ENCODE data around the gene CLCF1.

CLCF1 gene

DNA sequence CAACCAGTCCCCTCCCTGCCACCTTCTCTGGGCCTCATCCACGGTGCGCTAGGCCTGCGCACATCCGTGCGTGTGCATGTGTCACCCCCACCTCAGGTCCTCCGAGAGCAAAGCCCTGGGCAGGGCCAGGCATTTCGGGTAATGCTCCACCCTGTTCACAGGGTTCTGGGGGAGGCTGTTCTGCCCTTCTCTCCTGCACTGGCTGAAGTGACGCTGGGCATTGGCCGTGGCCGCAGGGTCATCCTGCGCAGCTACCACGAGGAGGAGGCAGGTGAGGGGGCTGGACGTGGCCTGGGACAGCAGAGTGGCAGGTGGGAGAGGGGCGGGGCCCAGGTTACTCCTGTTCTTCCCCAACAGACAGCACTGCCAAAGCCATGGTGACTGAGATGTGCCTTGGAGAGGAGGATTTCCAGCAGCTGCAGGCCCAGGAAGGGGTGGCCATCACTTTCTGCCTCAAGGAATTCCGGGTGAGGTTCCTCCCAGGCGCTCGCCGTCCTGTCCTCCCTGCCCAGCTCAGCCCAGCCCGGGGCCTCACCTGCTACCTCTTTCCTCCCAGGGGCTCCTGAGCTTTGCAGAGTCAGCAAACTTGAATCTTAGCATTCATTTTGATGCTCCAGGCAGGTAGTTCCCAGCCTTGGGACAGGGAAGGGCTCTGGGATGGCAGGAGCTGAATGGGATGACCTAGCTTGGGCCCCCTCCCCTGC lies 22.3 kb upstream of the CLCF1 start:
- DNase-seq: no peak

- no peak for DNase-seq
Observed at GRCh38 chr11:67393990-67394389, 20.6 kb upstream of the CLCF1 start.

- DNase-seq: no peak
Observed at GRCh38 chr11:67393437-67393836, 20.0 kb upstream of the CLCF1 start.

DNA sequence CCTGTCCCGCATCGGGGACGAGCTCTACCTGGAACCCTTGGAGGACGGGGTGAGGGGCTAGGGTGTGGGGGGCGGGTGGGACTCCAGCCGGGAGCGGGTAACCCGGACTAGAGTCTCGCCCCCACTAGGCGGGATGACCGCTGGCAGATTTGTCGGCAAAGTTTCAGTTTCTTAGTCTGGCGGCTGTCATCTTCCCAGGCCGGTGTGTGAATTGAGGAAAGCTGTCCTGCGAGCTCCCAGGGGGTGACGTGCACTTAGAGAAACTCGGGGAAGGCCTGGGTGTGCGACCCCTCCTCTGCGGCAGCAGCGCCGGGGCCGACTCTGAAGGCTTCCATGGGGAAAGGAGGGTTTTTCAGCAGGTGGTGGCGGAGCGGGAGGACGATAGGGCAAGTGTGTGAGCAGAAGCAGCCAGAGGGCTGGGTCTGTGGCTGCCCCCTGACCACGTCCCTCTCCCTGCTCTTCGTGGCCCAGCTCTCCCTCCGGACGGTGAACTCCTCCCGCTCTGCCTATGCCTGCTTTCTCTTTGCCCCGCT lies 18.9 kb upstream of the CLCF1 start:
- no peak for DNase-seq

DNA sequence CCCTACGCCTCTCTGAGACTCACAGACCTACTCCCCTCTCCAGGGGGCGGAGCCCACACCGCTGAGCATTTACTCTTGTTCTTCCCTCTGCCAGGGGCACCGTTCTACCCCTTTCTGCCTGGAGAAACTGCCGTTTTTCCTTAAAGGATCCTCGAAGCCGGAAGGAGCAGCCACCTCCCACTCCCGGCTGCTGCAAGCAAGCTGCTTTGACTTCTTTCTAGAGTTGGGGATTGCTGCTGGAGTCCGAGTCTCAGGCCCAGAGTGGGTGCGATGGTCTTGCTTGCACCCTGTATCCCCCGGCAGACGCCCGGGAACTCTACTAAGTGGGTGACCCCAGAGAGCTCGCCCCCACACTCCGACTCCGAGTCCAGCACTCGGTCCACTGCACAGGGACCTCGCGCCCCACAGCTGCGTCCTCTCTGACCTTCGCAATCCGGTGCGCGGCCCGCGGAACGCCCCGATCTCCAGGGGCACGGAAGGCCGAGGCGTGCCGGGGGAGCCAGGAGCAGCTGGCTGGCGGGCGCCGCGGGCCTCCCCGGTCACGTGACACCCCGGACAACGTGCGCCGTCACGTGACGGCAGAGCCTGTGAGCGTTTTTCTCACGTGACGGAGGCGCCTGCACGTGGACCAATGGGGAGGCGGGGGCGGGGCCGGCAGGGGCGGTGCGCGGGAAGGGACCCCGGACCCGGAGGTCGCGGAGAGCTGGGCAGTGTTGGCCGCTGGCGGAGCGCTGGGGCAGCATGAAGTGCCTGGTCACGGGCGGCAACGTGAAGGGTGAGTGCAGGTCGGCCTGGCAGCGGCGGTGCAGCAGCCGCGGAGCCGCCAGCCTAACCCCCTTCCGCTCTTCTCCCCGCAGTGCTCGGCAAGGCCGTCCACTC lies 18.1 kb upstream of the CLCF1 start, which contains the start of gene RAD9A:
Gene RAD9A, plus strand, starts transcription at position 683 of the 879 bp plus-strand sequence. Its CDS starts 59 bp downstream, at position 742.
- DNase-seq: peak; percentile 87

DNA sequence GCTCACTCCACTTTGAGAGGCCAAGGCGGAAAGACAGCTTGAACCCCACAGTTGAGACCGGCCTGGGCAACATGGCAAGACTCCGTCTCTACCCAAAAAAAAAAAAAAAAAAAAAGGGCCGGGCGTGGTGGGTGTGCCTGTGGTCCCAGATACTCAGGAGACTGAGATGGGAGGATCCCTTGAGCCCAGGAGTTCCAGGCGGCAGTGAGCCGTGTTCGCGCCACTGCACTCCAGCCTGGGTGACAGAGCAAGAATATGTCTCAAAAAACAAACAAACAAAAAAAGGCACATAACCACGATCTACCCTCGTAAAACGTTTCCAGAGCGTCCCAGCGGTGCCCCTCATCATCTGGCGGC lies 17.5 kb upstream of the CLCF1 start:
- no peak for DNase-seq

DNA sequence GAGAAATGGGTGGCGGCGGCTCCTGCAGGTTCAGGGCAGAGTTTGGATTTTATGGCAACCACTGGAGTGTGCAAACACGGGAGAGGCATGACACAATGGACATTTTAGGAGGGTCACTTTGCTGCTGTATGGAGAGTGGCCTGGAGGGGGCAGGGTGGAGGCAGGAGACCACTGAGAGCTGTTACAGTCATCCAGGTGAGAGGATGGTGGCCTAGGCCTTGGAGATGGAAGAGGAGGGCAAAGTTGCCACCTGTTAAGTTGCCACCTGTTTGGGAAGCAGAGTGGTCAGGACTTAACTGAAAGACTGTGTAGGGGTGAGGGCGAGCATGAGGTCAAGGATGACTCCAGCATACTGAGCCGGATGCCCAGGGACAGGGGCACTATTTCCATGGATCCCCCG lies 16.1 kb upstream of the CLCF1 start:
- DNase-seq: no peak

DNA sequence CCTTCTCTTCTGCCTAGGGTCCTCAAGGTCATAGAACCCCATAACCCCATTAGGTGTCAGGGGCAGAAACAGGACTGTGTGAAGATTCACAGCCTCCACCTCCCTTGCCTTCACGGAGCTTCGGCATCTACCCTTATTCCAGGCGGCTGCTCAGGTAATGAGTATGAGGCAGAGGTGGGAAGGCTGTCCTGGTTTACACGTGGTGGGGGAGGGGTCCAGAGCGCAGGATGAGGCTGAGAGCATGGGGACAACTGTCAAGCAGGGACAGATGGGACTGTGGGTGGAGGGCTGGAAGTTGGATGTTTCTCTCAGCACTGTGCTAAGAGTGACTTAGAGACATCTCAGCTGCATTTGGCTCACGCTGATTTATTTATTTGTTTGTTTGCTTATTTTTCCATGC lies 14.1 kb upstream of the CLCF1 start:
- DNase-seq: no peak

GRCh38 chr11:67387069-67387468 lies 13.7 kb upstream of the CLCF1 start:
- no peak for DNase-seq

- DNase-seq: no peak
Observed at GRCh38 chr11:67384851-67385366, 11.5 kb upstream of the CLCF1 start.

- peak; percentile 60 for DNase-seq
Observed at GRCh38 chr11:67382276-67383136, 9.1 kb upstream of the CLCF1 start.

- peak; percentile 1 for DNase-seq
Observed at GRCh38 chr11:67381244-67381972, 8.0 kb upstream of the CLCF1 start.

- DNase-seq: peak; percentile 5
Observed at GRCh38 chr11:67379061-67380058, 6.0 kb upstream of the CLCF1 start.

DNA sequence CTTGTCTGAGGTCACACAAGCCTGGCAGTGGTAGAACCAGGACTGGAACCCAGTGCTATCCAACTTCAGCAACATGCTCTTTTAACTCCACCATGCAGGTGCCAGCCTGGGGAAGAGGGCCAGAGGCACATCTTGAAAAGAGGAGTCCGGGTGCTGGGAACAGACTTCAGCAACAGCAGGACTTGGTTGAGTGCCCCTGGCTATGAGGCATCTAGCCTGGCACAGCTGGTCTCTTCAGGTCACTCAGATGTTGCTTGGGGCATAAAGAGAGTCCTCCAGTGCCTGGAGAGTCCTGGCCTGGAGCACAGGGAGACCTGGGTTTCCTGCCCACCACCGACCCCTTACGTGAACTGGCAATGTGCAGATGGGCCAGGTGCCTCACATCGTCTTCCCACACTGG lies 5.1 kb upstream of the CLCF1 start:
- peak; percentile 0 for DNase-seq

DNA sequence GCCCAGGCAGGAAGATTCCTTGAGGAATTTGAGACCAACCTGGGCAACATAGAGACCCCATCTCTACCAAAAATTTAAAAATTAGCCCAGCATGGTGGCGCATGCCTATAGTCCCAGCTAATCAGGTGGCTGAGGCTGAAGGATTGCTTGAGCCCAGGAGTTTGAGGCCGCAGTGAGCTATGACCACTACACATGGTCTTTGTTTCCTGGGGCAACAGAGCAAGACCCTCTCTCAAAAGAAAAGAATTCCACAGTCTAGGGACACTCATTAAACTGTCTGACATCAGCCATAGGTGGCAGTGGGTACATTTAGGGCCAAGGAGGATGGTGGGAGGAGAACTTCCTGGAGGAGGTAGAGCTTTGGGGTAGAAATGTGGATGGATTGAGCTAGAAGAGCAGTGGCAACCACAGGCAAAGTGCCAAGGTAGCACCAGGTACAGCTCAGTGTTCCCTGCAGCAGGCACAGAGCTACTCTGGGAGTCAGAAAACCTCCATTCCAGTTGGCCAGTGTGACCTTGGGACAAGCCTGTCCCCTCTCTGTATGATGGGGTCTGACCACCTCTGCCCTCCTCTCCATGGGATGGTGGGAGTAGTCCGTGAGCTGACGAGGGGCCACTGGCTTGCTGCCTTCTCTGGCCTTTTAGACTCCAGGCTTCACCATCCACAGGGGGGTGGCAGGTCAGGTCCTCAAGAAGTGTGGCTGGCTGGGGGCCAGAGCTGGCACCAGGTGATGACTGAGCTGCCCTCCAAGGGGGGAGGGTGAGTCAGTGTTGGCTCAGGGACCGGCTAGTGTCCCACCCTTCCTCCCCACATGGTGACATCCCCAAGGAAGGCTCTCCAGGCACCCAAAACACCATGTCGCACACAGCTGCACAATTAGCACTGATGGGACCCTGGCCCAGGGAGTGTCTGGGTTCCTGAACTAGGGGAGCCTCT lies 3.7 kb upstream of the CLCF1 start:
- DNase-seq: peak; percentile 1

DNA sequence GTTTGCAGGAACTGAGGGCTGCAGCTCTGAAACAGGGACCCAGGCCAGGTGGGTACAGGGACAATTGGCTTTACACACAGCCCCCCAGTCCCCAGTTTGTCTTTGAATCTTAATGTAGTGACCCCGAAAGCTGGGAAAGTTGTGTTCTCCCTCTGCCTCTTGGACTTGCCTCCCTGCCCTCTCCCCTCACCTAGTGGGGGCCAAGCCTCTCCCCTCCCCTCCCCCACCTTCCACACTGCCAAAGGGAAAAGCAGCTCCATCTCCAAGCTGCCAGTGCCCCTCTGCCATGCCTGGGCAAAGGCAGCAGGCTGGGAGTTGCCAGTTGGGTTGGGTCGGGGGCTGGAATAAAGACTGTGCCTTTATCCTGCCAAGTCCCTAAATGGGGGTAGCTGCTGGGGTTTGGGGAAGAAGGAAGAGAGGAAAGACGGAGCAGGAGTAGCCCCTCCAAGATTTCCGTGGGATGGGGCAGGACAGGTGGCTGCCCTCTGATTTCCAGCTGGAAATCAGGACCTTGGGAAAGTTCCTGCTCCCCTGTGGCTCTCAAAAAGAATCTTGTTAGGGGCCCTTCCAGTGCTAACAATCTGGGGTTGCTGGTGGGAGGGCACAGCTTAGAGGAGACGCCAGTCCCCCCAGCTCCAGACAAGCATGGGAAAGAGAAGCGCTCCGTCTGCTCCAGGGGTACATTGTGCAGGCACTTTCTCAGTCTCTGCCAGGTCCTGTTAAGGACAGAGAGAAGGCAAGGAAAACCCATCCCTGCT lies 2.8 kb upstream of the CLCF1 start:
- DNase-seq: peak; percentile 21

DNA sequence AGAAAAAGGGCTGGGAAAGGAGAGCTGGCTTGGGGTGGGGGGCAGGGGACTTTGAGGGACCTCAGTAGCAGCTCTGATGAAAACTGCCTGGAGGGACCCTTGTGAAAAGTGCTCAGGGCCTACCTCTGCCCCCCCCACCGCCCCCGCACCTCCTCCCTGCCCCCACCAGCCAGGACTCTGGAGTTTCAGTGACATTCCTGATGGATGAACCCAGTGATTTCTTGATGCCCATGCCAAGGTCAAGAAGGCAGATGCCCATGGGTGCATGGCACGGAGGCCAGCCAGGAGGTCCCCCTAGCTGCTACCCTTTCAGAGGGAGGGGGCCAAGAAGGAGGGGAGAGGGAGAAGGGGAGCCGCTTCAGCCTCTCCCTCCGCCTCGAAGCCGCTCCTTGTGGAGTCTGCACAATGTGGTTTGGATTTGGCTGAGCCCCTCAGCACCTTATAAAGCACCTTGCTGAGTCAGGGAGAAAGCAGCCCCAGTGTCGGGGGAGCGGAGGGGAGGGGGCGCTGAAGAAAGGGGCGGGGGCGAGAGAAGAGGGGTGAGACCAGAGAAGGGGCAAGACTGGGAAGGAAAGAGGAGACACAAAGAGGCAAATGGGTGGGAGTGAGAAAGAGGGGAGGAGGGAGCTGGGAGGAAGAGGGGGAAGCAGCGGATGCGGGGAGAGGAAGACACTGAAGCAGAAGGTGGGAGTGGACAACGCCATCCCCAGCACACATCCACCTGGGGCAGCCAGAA lies 2.1 kb upstream of the CLCF1 start:
- DNase-seq: peak; percentile 11
